ENCODE measurements around the gene RPF1.
"Not testable (repeated sequence)": the region's sequence is repeated elsewhere in the genome, so short reads cannot be mapped to it uniquely, and the experiment has no call there.

Gene RPF1

GRCh38 chr1:84493747-84494146 is 14.7 kb downstream of the RPF1 start:
- no peak for DNase-seq

DNA sequence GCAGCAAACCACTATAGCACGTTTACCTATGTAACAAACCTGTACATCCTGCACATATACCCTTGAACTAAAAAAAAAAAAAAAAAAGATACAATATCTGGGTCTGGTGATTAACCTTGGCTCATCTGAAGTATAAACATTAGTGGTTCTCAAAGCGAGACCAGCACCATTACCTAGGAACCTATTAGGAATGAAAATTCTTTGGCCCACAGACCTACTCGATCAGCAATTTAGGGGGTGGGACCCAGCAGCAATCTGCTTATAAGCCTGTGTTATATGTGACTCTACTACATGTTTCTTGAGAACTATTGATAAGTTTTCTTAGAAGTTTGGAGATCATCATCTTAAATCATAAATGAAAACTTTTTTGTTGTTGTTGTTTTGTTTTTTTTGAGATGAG is 17.4 kb downstream of the RPF1 start:
- DNase-seq, result no peak

GRCh38 chr1:84497631-84498275 is 18.7 kb downstream of the RPF1 start:
- DNase-seq, result no peak

DNA sequence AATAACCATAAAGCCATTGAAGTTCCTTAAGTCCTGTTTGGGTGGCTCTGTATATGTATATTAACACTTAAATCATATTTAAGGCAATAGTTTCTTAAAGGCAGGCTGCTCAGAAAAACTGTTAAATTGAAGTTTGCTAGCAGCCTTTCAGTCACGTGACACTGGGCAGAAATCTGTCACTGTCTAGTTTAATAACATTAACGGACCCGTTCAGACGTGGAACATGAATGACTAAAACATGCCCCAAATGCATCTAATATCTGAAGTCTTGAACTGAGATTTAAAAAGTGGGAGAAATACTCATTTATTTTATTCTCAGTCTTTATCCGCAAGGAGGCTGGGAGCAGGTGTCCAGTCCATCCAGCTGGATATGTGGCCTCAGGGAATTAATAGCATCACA is 23.9 kb downstream of the RPF1 start:
- DNase-seq, result no peak

GRCh38 chr1:84504580-84505492 is 25.8 kb downstream of the RPF1 start:
- peak; percentile 62 for DNase-seq

DNA sequence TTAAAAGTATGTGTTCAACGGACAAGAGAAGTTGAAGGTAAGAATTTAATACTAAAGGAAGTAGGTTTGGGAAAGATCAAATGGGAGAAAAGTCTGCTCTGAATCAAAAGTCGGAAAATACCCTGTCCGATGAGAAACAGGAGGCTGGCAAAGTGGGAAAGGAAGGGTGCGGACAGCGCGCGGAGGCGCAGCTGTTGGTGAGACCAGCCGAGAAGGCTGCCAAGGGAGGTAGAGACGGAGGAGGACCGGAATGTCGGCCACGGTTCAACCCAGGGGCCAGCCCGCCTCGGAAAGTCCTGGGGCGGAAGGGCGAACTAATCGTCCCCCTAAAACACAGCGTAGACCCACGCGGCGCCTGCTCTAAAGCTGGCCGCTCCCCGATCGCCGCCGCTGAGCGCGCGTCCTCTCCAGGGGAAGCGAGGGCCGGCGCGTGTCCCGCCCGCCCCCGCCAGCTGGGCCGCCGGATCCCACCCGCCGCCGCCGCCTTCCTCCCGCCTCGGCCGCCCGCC is 26.5 kb downstream of the RPF1 start:
- peak; percentile 43 for DNase-seq

- DNase-seq, result peak; percentile 89
Observed at GRCh38 chr1:84506002-84506728, 27.1 kb downstream of the RPF1 start, which contains the start of the genes GNG5 and SPATA1. TSS of gene GNG5 (minus strand) at chr1:84506581. CDS start at chr1:84506091, 490 bp downstream. TSS of gene SPATA1 (plus strand) at chr1:84506386. CDS start at chr1:84516360, 9,974 bp downstream.

GRCh38 chr1:84506729-84507453 is 27.8 kb downstream of the RPF1 start:
- no peak for DNase-seq

- not testable (repeated sequence) for DNase-seq
Observed at GRCh38 chr1:84507887-84508286, 28.8 kb downstream of the RPF1 start.

GRCh38 chr1:84508510-84508909 is 29.4 kb downstream of the RPF1 start:
- no peak for DNase-seq

DNA sequence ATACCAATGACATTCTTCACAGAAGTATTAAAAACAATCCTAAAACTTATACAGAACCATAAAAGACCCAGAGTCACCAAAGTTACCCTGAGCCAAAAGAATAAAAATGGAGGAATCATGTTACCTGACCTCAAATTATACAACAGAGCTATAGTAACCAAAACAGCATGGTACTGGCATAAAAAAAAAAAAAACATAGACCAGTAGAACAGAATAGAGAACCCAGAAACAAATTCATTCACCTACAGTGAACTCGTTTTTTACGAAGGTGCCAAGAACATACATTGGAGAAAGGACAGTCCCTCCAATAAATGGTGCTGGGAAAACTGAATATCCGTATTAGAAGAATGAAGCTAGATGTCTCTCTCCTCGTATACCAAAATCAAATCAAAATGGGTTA is 30.0 kb downstream of the RPF1 start:
- DNase-seq, result no peak

DNA sequence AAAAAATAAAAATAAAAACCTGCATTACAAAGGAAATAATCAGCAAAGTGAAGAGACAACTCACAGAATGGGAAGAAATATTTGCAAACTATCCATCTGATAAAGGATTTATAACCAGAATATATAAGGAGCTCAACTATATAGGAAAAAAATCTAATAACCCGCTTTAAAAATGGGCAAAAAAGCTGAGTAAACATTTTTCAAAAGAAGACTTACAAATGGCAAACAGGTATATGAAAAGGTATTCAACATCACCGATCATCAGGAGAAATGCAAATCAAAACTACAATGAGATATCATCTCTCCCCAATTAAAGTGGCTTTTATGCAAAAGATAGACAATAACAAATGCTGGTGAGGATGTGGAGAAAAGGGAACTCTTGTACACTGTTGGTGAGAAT is 31.1 kb downstream of the RPF1 start:
- no peak for DNase-seq

GRCh38 chr1:84510668-84511067 is 31.6 kb downstream of the RPF1 start:
- DNase-seq, result no peak

DNA sequence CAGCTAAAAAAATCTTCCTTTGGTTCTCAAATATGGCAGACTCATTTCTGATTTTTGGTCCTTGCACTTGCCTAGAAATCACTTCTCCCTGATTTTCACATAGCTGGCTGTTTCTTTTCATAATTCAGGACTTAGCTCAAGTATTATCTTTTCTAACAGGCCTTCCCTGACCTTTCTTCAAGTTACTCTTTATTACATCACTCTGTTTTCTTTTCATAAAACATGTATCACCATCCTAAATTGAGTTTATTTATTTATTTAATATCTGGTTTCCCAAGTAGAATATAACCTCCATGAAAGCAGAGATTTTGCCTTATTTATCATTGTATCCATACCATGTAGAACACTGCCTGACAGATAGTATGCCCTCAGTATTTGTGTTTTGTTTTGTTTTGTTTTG is 45.5 kb downstream of the RPF1 start:
- DNase-seq, result no peak

- DNase-seq, result no peak
Observed at GRCh38 chr1:84525779-84526178, 46.7 kb downstream of the RPF1 start.

GRCh38 chr1:84538599-84538998 is 59.5 kb downstream of the RPF1 start:
- no peak for DNase-seq

- DNase-seq, result no peak
Observed at GRCh38 chr1:84539972-84540371, 60.9 kb downstream of the RPF1 start.

DNA sequence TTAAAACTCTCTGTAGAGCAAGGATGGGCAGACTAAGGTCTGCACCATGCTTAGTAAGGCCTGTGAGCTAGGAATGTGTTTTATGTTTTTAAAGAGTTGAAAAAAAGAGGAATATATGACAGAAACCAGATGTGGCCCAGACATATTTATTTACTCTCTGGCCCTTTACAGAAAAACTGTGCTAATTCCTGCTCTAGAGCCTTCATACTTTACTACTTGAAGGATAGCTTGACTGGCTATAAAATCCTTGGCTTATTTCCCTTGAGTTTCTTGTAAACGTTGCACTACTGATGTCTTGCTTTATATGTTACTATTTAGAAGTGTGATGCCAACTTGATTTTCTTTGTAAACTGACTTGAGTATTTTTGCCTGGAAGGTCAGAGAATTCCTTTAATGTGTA is 61.7 kb downstream of the RPF1 start:
- no peak for DNase-seq

DNA sequence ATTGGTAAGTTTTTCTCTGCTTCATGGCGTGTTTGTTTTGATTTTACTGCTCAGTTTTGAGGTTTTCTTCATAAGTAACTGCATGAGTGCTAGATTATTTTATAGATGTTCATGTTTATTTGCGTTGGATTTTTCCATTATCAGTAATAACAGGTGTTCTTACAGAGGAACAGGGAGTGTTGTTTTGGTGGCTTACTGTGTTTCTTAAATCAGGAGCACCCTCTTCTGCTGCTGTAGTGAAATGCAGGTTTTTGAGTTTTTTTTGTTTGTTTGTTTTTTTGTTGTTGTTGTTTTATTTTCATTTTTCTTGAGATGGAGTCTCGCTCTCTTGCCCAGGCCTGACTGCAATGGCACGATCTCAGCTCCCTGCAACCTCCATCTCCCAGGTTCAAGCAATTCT is 62.6 kb downstream of the RPF1 start:
- no peak for DNase-seq

Measured in NCI-H226 (cell line).